ENCODE results near the gene MAN1A2.
A peak's percentile ranks its signal among the peaks of the same experiment; 100 is the strongest.

Gene MAN1A2

DNA sequence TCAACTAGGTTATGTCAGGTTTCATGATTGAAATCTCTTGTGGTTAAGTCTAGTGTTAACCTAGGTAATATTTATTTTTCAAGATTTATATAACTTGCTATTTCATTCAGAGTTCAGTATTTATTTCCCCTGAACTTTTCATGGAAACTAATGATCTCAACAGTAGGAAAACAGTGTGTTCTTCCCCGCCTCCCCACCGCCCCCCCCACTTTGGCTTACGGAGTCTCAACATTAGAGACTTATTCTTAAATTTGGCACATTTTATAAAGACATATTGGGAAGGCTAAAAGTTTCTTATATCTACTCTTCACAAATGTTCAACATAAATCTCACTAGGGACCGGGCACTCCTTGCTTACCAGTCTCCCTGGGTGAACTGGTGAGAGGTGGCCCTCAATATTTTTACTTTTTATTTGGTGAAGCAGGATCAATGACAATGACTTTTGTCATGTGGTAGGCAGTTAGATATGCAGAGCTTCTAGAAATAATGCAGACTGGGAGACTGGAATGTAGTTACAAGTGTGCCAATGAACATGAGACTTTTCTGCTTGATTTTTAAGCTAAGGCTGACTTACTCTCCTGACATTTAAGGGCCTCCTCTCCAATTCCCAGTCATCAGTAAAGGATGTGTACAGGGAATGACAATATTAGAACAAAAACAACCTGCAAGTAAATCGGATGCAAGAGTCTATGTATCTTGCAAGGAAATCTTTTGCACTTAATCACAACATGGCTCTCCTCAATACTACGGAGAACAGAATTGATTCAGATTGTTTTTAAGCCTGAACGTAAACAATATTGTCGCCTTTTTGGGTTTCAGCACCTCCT lies 1.7 kb upstream of the MAN1A2 start:
- TF ChIP-seq, protein P1, sequence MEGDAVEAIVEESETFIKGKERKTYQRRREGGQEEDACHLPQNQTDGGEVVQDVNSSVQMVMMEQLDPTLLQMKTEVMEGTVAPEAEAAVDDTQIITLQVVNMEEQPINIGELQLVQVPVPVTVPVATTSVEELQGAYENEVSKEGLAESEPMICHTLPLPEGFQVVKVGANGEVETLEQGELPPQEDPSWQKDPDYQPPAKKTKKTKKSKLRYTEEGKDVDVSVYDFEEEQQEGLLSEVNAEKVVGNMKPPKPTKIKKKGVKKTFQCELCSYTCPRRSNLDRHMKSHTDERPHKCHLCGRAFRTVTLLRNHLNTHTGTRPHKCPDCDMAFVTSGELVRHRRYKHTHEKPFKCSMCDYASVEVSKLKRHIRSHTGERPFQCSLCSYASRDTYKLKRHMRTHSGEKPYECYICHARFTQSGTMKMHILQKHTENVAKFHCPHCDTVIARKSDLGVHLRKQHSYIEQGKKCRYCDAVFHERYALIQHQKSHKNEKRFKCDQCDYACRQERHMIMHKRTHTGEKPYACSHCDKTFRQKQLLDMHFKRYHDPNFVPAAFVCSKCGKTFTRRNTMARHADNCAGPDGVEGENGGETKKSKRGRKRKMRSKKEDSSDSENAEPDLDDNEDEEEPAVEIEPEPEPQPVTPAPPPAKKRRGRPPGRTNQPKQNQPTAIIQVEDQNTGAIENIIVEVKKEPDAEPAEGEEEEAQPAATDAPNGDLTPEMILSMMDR (IDR thresholded peaks at IDR 0.05), result no peak
- TF ChIP-seq ZFX (IDR thresholded peaks at IDR 0.05; ENCODE audit: borderline replicate concordance), result no peak
- H3K27ac ChIP-seq, result peak overlapping the region; percentile 95

DNA sequence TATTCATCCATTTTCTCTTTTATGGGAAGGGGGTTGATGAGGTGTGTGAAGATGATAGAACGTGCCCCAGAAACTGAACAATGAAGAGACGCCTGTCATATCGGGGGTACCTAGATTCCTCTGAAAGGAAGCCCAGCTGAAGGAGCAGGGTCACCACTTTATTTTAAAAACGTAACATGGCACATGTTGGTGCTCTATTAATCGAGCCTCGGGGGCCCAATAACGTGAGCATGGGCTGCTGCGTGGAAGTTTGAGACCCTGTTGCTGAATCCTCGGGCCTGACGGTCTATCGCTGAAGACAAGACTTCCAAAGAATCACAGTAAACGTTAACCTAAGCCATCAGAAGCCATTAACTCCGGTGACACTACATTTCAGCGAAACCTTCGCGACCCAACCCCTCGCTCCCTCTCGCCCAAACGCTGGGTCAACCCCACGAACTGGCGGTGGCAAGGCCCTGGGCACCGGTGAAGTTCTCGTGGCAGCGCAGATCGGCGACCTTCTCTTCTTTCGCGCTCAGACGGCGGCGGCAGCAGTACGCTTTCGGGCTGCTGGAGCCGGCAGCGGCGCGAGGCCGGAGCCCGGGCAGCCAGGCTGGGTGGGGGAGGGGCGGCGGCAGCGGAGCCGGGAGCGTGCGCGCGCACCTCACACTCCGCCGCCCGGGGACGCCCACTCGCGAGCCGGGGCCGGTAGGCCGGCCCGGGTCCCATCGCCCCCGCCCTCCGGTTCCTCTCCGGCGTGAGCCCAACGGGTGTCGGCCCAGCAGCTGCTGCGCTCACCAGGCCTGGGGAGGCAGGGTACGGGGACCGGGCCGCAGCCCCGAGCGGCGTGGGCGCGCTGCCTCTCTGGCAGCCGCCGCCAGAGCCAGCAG lies 838 bp upstream of the MAN1A2 start:
- peak overlapping the region; percentile 95 for H3K27ac ChIP-seq

GRCh38 chr1:117368116-117369108 lies 1.2 kb downstream of the MAN1A2 start:
- H3K27ac ChIP-seq, result peak overlapping the region; percentile 95
- TF ChIP-seq ZFX (IDR thresholded peaks at IDR 0.05; ENCODE audit: borderline replicate concordance), result no peak
- TF ChIP-seq, protein P1 (IDR thresholded peaks at IDR 0.05), result no peak

More for the DNA sequence above, 838 bp upstream of the MAN1A2 start:
- no peak for TF ChIP-seq ZFX (IDR thresholded peaks at IDR 0.05; ENCODE audit: borderline replicate concordance)
- TF ChIP-seq, protein P1 (IDR thresholded peaks at IDR 0.05), result no peak

- H3K27ac ChIP-seq, result no peak overlapping the region
- TF ChIP-seq ZFX (IDR thresholded peaks at IDR 0.05; ENCODE audit: borderline replicate concordance), result no peak
Observed at GRCh38 chr1:117370071-117370470, 2.8 kb downstream of the MAN1A2 start.

DNA sequence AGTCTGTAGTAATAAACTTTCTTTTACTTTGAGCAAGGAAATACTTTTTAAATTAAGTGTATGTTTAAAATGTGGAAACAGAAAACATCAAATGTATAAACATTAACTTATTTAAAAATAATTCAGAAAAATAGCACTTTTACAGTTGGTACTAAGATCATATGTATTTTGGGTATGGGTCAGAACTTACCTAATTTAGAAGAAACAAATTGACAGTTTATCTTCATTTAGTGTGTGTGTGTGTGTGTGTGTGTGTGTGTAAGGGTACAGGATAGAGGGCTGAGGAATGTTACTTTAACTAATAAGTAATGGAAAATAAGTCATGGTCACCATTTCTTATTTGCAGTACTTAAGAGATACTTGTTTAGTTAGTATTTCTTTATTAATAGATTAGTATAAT lies 3.3 kb downstream of the MAN1A2 start:
- H3K27ac ChIP-seq, result no peak overlapping the region
- TF ChIP-seq, protein P1 (IDR thresholded peaks at IDR 0.05), result no peak
- no peak for TF ChIP-seq ZFX (IDR thresholded peaks at IDR 0.05; ENCODE audit: borderline replicate concordance)

DNA sequence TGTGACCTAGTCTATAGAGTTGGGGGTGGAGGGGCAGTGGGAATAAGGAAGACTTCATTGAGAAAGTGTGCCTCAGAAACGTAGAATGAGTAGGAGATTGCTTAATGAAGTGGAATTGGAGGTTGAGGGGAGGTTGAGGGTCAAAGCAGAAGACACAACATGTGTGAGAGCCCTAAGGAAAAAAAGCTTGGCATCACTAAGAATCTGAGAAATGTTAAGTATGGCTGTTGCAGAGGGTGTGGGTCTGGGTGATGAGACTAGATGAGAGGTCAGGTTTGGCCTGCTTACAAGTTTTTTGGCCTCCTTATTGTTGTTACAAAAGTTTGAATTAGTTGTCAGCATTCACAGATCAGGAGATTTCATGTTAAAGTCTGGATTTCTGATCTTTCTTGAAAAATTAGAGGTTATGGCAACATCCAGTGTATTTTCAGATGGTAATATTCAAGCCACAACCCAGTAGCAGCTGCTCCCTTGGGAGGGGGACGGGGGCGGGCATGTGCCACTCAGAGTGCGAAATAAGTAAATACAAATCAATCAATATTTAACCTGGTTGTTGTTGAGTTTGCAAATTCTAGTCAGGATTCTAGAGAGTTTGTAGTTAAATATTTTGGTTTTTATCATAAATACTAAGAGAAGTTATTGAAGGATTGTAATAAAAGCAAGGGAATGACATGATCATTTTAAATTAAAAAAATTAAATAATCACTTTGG lies 4.3 kb downstream of the MAN1A2 start:
- no peak overlapping the region for H3K27ac ChIP-seq
- no peak for TF ChIP-seq ZFX (IDR thresholded peaks at IDR 0.05; ENCODE audit: borderline replicate concordance)
- TF ChIP-seq, protein P1 (IDR thresholded peaks at IDR 0.05), result no peak
